GM19099 (cell line): ENCODE results near the gene CALHM3.

ENCODE experiments used
- POLR2A ChIP-seq: IDR thresholded peaks from 3 replicates; pipeline ENCODE4 v1.6.1; 2011; ENCODE audit warnings: low read depth; ENCODE audit not compliant: insufficient read length; ENCODE audit errors: extremely low read depth

Gene CALHM3

DNA sequence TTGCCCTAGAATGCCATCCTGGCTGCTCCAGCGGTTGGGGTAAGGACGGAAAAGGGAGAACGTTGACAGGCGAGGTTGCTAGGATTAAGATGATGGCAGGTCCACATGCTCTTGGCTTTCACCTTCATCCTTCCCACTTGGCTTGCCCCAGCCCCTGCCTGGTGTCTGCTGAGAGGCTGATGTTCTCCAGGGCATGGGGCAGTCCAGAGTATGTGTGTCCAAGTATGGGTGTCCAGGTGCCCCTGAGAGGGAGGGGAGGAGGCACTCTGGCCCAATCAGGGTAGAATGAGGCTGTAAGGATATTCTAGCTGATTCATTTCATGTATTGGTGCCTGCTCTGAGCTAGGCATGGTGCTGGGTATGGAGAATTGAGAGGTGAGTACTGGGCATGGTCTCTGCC lies 27.0 kb upstream of the CALHM3 start:
- TF ChIP-seq POLR2A = no peak

DNA sequence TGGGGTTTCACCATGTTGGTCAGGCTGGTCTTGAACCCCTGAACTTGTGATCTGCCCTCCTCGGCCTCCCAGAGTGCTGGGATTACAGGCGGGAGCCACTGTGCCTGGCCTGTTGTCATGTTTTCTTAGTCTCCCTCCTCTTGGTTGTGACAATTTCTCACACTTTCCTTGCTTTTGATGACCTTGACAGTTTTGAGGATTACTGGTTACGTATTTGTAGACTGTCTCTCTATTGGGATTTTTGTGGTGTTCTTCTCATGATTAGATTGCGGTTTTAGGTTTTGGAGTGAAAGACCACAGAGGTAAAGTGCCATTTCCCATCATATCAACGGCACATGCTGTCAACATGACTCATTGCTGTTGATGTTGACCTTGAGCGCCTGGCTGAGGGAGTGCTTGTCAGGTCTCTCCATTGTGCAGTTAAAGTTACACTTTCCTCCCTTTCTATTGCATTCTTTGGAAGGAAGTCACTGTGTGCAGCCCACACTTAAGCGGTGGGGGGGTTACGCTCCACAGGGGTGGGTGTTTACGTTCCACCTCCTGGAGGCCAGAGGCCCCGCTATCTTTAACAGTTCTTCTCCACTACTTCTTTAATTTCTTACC lies 25.2 kb upstream of the CALHM3 start:
- no peak for TF ChIP-seq POLR2A

DNA sequence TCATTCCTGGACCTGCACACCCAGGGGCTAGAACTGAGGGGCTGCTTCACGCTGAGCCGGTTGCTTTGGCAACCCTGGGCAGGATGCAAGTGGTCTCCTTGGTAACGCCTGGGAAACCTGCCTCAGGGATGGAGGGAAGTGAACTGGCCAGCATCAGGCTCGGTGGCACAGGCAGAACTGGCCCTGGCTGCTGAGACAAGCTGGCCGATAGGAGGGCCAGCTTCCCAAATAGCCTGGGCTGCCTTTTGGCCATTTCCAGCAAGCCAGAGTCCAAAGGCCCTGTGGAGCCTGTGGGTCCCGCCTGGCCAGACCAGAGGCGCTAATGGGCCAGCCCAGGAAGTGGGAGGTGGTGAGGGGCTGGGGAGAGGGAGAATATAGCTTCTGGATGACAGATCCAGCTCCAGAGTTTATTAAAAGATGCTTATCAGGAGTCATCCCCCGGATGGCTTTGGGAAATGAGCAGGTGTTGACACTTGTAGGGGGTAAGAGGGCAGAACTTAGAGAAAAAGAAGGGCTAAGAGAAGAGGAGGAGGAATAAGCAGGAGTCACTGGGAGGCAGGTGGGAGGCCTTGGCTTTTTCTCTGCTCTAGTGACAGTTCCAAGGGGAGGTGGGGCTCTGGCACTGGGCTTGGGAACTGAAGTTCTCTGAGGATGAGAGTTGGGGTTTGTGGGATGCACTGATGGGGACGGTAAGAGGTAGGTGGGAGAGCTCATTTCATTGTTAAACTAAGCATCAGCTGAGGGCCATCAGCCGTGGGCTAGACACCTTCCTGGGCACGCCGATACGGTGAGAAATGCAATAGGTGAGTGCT lies 24.0 kb upstream of the CALHM3 start:
- TF ChIP-seq POLR2A = no peak

DNA sequence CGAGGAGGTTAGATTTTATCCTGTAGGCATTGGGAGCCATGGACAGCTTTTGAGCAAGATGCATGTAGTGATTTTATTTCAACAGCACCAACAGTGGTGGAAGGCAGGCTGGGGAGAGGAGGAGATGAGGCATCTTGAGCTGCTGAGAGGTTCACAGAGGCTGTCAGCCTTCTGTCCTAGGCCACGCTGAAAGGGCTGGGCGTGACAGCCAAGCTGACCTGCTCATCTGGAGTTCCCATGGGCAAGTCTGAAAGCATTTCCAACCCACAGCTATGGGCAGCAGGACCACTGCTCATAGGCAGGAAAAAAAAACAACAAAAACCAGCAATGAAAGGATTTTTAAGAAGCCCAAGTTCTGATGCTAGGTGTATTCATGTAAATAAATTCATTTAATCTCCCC lies 22.1 kb upstream of the CALHM3 start:
- no peak for TF ChIP-seq POLR2A

DNA sequence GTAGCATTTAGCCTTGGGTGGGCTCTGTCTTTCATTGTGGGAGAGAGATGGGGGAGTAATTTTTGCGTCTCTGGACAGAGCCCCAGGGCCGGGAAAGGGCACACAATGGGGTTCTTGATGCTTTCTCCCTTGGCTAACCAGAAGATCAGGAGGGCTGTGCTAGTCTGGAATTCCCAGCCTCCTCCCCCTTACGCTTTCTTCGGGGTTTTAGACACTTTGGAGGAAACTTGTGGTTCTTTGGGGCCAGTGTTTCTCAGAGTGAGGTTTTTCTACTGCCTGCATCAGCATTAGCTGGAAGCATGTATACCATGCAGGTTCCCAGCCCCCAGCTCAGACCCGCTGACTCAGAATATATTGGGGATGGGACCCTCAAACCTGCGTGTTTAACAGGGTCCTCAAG lies 21.4 kb upstream of the CALHM3 start:
- no peak for TF ChIP-seq POLR2A

DNA sequence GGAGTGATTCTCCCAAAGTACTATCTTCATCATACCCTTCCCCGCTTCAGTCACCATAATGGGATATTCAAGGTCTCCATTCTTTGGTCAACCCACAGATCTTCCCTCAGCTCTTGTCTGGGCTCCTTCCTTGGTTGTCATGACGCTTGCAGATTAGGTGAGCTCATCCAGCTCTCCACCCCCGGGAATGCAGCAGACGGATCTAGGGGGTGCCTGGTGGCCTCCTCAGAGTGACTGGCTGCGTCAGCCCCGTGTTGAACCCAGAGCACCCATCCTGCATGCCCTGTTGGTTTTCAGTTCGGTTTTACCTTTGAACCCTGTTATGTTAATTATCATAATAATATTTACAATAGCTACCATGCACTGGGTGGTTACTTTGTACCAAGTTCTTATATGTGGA lies 20.8 kb upstream of the CALHM3 start:
- TF ChIP-seq POLR2A = no peak

DNA sequence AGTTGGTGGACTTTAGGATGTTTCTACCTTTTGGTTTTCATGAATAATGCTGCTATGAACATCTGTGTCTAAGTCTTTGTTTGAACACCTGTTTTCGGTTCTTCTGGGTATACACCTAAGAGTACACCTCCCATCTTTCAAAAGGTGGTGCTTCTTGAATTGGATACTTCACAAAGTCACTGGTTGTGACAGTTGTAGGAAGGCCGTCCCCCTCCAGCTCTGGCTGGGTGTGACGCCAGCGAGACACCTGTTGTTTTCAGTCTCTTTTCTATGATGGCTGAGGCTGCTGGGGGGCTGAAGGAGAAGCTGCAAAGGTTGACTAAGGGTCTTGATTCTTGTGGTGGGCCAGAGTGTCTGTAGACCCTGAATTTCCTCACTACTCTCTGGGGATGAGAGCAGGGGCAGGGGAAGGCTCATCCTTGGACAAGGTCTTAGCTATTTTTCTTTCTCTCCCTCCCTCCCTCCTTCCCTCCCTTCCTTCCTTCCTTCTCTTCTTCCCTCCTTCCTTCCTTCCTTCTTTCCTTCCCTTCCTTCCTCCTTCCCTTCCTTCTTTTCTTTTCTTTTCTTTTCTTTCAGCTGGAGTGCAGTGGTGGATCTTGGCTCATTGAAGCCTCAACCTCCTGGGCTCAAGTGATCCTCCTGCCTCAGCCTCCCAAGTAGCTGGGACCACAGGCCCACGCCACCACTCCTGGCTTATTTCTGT lies 20.0 kb upstream of the CALHM3 start:
- no peak for TF ChIP-seq POLR2A

DNA sequence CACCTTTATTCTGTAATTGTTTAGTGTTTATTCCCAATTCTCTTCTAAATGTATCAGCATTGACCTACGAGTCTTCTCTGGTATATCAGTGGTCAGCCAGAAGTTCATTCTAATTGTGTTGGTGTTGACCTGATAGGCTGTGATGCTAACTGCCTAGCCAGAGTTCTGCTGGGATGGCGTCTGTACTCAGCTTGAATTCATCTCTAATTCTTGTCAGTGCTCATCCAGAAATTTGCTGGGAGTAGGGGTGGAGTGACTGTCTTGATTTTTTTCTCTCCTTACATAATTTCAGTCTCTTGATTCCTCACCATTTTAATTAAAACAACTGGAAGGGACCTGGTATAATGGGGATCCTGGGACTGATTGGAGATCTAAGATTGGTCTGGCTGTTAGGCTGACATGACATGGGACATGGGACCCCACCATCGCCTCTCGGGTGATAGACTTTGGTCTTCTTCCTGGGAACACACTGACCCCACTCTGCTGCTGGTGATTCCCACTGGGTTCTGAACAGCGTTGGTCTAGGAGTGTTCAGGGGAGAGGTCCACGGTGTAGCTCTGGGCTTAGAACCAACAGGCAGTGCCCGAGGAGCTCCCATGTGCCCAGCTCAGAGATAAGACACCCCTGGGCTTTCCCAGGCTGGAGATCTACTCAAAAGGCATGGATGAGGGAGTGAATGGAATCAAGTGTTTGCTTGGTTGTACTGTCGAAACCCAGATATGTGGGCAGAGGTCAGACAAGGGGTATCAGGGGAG lies 18.3 kb upstream of the CALHM3 start:
- no peak for TF ChIP-seq POLR2A

DNA sequence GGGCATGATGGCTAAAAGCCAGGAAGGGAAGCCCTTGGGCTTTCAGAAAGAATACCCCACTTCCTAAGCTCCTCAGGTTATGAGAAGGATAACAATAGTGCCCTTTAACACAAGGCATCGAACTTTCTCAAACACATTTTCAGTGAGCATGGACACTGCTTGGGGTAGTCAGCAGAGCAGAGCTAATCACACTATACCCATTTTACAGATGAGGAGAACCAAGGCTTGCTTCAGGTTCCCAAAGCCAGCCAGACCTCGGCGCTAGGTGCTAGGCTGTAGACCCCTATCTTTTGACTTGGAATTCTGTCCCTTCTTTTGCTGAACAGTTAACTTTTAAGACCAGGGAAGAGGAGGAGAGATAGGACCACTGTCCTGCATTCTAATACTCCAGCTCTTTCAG lies 16.3 kb upstream of the CALHM3 start:
- TF ChIP-seq POLR2A = no peak

DNA sequence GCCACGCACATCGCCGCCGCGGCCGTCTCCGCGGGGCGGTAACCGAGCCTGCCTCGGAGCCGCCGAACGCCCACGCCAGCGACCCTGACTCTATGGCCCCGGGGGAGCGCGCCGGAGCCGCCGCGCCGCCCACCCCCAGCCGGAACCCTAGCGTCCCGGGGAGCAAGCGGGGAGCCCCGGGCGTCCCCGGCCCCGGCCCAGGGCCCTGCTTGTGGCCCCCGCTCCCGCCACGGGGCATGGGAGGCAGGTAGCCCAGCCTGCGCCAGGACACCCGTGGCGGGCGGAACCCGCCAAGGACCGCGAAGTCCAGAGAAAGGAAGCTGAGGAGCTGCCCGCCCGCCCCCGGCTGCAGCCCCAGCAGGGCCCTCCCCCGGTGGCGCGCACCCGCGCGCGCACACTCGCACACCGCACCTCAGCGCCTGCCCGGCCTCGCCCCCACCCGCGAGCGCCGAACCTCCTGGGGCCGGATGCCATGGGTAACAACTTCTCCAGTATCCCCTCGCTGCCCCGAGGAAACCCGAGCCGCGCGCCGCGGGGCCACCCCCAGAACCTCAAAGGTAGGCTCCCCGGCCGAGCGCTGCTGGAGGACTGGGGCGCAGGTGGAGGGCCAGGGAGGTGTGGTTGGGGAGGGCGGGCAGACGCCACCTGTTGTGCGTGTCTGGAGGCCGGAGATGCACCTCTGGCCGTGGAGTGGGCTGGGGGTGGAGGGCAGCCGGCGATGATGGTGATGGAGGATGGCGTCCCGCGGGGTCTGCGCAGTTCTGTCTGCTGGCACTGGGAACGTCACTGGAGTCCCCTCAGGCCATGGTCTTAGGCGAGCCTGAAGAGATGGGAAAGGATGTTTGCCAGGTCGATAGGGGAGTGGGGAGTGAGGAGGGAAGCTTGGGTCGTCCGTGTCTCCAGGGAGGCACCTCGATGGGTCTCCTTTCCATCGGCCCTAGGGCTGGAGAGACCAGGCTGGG lies 15.2 kb upstream of the CALHM3 start:
- TF ChIP-seq POLR2A = no peak

DNA sequence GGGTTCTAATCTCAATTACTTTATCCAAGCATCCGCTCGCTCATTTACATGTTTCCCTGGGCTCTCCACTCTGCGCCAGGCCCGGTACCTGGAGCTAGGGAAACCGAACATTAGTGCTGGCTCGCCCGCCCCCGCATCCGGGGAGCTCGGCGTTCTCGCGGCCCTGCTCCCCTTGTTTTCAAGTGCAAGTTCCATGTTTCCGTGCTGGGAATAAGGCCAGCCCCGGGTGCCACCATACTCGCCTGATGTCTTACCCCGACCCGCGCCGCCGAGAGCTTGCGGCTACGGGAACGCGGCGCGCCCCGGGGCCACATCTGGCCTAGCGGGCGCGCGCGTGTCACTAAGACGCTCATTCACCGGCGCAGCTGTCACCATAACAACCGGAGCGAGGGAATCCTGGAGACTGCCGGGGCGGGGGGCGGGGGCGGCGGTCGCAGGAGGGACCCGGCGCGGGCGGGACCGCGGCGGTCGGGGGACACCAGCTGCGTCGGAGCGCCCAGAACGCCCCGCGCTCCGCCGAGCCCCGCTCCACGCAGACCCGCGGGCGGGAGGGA lies 14.4 kb upstream of the CALHM3 start, which contains the start of gene NEURL1:
TSS of gene NEURL1 (plus strand) at position 344 of the 554 bp plus-strand sequence. CDS start 683 bp downstream, outside the sequence.
- TF ChIP-seq POLR2A = no peak

DNA sequence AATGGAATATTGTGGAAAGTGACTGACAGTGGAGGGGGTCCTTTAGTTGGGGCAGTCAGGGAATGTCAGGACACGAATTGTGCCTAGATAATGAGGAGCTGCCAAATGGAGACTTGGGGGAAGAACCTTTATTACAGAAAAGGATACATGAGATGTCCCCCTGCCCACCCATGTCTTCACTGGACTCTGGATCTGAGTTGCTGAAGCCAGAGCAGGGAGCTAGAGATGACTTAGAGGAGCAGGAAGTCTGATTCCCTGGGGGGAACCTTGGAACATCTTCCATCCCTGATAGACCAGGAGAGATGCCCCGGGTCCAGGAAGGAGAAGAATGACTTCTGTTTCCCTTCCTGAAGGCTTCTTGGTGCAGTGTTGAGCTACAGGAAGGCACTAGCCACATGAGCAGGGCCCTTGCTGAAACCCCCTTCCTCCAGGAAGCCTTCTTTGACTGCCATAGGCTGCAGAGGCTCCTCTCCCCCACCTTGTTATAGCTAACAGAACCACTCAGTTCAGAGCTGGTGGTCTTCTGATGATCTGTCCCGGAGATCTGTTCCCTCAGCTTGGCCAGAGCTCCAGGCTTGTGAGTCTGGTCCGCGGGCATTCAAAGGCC lies 13.7 kb upstream of the CALHM3 start:
- no peak for TF ChIP-seq POLR2A

DNA sequence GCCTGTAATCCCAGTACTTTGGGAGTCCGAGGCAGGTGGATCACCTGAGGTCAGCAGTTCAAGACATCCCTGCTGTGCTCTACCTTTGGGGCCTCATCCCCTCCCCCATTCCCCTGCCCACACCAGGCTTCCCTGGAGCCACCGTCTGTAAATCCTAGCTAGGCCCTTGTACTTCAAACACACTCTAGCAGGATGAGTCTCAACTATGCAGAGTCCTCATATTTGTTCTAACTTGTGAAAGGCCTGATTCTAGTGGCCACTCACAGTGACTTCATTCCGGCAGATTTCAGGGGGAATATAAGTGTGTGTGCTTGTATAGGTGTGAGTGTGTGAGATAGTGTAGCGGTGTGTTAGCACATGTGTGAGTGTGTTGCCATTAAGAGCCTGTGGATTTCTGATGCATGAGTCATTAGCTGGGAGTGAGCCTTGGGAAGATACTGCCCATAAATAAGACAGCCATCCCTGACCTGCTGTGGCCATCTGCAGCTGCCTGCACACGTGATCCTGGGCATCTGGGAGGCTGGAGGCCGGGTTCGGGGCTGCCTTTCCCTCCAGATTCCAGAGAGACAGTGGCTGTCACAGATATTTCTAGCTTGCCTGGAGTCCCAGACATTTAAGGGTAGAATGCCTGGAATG lies 12.8 kb upstream of the CALHM3 start:
- no peak for TF ChIP-seq POLR2A

DNA sequence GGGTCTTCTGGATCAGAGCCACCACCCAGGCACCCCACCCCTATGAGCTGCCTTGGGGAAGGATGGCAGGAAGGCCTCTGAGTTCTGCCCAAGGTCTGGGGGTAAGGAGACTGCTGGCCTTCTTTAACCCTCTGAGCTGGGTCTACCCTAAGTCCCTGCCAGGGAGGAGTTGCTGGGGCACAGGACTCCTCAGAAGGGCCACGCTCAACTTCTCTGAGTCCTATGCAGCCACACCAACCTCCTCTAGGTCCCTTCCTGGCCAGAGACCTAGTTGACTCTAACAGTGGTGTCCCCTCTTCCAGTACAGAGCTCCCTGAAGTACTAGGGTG lies 11.9 kb upstream of the CALHM3 start:
- no peak for TF ChIP-seq POLR2A

DNA sequence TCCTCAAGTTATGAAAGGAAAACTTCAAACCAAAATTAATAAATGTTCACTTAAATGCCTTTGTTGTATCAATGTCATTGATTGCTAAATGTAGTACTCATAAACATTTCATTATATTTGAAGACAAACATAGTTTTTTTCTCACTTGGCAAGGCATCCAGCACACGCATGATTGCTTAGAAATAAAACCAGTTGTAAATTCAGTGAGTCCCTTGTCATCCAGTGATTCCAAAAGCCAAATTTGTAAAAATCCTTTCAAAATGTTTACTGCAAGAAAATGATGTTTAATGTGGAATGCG lies 8.3 kb upstream of the CALHM3 start:
- no peak for TF ChIP-seq POLR2A
